NCI-H2196 treated with DMSO at 0.1 percent for 48 hours (cell line): ENCODE data around the gene GPSM1.
"Not testable (repeated sequence)": the region's sequence is repeated elsewhere in the genome, so short reads cannot be mapped to it uniquely, and the experiment has no call there.

Experiments
- DNase-seq: peaks from one replicate; lab custom pipeline; 2025; ENCODE audit not compliant: unreplicated experiment; lab: John Stamatoyannopoulos, UW

The GPSM1 gene

GRCh38 chr9:136343121-136343883 lies 16.0 kb downstream of the GPSM1 start:
- DNase-seq = no peak

- DNase-seq = no peak
Observed at GRCh38 chr9:136343884-136344269, 16.5 kb downstream of the GPSM1 start.

GRCh38 chr9:136344544-136345280 lies 17.4 kb downstream of the GPSM1 start:
- no peak for DNase-seq

- DNase-seq = no peak
Observed at GRCh38 chr9:136345281-136346156, 18.2 kb downstream of the GPSM1 start.

- no peak for DNase-seq
Observed at GRCh38 chr9:136346157-136346481, 18.8 kb downstream of the GPSM1 start.

GRCh38 chr9:136346927-136347465 lies 19.7 kb downstream of the GPSM1 start:
- no peak for DNase-seq

GRCh38 chr9:136347472-136348256 lies 20.3 kb downstream of the GPSM1 start:
- no peak for DNase-seq

GRCh38 chr9:136348691-136349090 lies 21.4 kb downstream of the GPSM1 start:
- no peak for DNase-seq

- DNase-seq = no peak
Observed at GRCh38 chr9:136349546-136349945, 22.2 kb downstream of the GPSM1 start.

GRCh38 chr9:136351252-136351800 lies 24.0 kb downstream of the GPSM1 start:
- DNase-seq = no peak

- DNase-seq = not testable (repeated sequence)
Observed at GRCh38 chr9:136351868-136352267, 24.5 kb downstream of the GPSM1 start.

GRCh38 chr9:136352682-136353081 lies 25.3 kb downstream of the GPSM1 start:
- DNase-seq = no peak

- no peak for DNase-seq
Observed at GRCh38 chr9:136353088-136353487, 25.7 kb downstream of the GPSM1 start.

GRCh38 chr9:136353757-136354488 lies 26.6 kb downstream of the GPSM1 start:
- DNase-seq = no peak

- no peak for DNase-seq
Observed at GRCh38 chr9:136354592-136355085, 27.3 kb downstream of the GPSM1 start.

- DNase-seq = no peak
Observed at GRCh38 chr9:136355616-136356557, 28.5 kb downstream of the GPSM1 start.

GRCh38 chr9:136357202-136357725 lies 29.9 kb downstream of the GPSM1 start:
- DNase-seq = no peak

- DNase-seq = no peak
Observed at GRCh38 chr9:136358016-136358415, 30.7 kb downstream of the GPSM1 start.
